OCI-LY1 (cell line): ENCODE data around the gene DOCK2.

Experiments
- EZH2 ChIP-seq: fragments of 200-600 bp; sonication (generic), shearing (Covaris generic); IDR thresholded peaks from 2 replicates; pipeline ENCODE4 v1.8.0; 2017; ENCODE audit warnings: borderline replicate concordance, mixed run types, mild to moderate bottlenecking, antibody characterized with exemption, low read length, moderate library complexity, mixed read lengths
- TF ChIP-seq, protein P1 (sequence below): fragments of 200-600 bp; sonication (generic), shearing (Covaris generic); IDR thresholded peaks from 2 replicates; pipeline ENCODE4 v1.5.1; 2017; ENCODE audit warnings: mild to moderate bottlenecking, antibody characterized with exemption, low read length, moderate library complexity, mixed read lengths

DNA sequence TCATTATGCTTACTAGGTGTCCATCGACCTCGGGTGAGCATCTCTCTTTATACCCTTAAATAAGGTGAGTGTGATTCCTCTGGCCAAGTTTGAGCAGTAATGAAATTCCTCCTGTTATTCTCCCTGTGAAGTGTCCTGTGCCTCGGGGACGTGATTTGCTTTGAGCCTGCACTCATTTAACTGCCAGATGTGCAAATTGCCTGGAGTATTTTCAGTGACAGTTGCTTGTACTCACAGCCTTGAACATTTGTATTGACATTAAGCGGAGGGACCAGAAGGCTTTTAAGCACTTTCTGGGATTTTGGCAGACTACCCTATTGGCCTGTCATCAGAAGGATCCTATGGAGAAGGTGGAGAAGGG, 126.9 kb downstream of the DOCK2 start:
- TF ChIP-seq EZH2: no peak
- TF ChIP-seq, protein P1, sequence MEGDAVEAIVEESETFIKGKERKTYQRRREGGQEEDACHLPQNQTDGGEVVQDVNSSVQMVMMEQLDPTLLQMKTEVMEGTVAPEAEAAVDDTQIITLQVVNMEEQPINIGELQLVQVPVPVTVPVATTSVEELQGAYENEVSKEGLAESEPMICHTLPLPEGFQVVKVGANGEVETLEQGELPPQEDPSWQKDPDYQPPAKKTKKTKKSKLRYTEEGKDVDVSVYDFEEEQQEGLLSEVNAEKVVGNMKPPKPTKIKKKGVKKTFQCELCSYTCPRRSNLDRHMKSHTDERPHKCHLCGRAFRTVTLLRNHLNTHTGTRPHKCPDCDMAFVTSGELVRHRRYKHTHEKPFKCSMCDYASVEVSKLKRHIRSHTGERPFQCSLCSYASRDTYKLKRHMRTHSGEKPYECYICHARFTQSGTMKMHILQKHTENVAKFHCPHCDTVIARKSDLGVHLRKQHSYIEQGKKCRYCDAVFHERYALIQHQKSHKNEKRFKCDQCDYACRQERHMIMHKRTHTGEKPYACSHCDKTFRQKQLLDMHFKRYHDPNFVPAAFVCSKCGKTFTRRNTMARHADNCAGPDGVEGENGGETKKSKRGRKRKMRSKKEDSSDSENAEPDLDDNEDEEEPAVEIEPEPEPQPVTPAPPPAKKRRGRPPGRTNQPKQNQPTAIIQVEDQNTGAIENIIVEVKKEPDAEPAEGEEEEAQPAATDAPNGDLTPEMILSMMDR: no peak
